Measurements from ENCODE around the gene PROM1.

The PROM1 gene

DNA sequence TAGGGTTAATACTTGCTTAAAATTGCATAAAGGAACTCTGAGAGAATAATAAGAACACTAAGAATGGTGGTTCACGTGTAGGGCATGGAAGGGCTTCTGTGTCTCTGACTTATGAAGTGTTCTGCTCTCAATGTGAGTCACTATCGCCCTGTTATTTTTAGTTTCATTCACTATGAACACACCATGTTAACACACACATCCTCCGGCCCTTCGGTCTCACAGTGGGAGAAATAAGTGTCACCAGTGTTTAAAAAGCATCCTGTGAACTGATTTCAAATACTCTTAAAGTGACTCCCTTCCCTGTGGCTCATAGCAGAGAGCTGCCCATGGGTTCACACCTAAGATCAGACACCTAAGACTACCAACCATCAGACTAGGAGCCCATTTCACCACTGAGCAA, 87.0 kb downstream of the PROM1 start:
- no peak overlapping the region for H3K27ac ChIP-seq
- no peak for DNase-seq (ENCODE audit: low read depth, low spot score)

- DNase-seq (ENCODE audit: low read depth, low spot score) = no peak
- H3K27ac ChIP-seq = no peak overlapping the region
Observed at GRCh38 chr4:15995826-15996225, 88.0 kb downstream of the PROM1 start.

- H3K27ac ChIP-seq = no peak overlapping the region
- DNase-seq (ENCODE audit: low read depth, low spot score) = no peak
Observed at GRCh38 chr4:15992167-15992485, 91.7 kb downstream of the PROM1 start.

- no peak overlapping the region for H3K27ac ChIP-seq
- no peak for DNase-seq (ENCODE audit: low read depth, low spot score)
Observed at GRCh38 chr4:15990570-15991285, 93.1 kb downstream of the PROM1 start.

DNA sequence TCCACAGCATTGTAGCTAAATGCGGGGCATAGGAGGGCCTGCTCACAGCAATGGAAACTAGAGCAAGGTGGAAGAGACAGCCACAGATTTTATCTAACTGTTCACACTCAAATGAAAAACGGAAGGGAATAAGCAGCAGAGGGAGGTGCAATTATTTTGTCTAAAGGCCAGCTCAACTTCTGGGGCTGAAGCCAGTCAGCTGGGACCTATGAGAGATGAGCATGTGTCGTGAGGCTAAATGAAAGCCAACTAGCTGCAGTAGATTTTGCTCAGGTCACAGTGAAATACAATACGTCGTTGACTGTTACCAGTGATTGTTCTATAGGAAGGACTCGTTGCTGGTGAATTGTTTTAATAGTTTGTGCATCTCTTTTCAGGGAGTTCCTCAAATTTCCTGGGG, 94.4 kb downstream of the PROM1 start:
- no peak for DNase-seq (ENCODE audit: low read depth, low spot score)
- H3K27ac ChIP-seq = no peak overlapping the region

DNA sequence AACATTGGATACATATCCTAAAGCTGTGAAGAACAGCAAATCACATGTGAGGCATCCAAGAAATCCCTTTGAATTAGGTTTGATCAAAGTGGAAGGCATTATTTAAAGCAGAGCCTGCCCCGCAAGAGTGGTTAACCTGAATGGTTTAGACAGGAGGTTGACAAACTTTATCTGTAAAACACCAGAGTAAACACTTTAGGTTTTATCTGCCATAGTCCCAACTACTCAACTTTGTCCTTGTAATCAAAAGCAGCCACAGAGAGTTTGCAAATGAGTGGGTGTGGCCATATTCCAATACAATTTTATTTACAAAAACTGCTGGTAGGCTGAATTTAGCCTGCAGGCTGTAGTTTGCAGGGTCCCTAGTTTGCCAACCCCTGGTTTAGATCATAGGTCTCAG, 95.6 kb downstream of the PROM1 start:
- H3K27ac ChIP-seq = no peak overlapping the region
- DNase-seq (ENCODE audit: low read depth, low spot score) = no peak

- no peak overlapping the region for H3K27ac ChIP-seq
- no peak for DNase-seq (ENCODE audit: low read depth, low spot score)
Observed at GRCh38 chr4:15986907-15987306, 96.9 kb downstream of the PROM1 start.

DNA sequence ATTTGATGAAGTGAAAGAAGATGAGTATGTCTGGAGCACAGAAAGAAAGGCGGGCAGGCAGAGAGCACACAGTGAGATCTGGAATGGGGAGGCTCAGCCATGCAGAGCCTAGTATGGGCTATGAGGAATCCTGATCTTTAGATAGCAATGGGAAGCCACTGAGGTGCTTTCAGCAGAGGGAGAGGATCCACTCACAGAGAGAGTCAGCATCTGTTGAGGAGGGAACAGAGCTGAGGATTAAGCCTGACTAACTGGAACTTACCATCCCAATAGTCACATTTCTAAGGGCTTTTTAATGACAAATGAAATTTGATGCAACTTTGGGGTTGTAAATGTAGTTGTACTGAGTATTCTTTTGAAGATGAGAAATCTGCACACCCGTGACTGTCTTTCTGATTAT, 100.2 kb downstream of the PROM1 start:
- H3K27ac ChIP-seq = no peak overlapping the region
- no peak for DNase-seq (ENCODE audit: low read depth, low spot score)

DNA sequence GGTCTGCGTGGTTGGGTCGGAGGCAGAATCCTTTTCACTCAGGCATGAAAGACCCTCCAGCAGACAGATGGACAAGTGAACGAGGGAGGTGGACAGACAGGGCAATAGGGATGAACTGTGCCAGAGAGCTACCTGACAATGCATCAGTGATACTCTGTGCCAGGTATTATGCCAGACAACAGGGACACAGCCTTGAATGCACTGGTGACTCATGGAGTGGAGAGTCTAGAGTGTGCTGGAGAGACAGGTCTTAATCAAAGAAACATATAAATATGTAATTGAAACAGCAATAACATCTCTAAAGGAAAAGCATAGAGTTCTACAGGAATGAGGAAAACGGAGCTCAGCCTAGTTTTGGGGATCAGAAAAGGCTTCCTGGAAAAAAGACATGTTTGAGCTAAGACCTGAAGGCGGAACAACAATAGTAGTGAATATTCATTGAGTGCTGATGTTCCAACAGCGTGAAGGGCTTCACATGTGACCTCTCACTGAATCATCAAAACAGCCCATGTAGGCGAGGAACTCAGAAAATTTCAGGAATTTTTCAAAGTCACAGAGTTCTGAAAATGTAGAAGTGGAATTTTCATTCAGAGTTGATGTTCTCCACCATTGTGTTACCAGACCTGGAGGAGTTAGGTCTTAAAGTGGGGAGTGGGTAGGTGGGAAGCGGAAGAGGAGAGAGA, 100.8 kb downstream of the PROM1 start:
- no peak for DNase-seq (ENCODE audit: low read depth, low spot score)
- no peak overlapping the region for H3K27ac ChIP-seq

DNA sequence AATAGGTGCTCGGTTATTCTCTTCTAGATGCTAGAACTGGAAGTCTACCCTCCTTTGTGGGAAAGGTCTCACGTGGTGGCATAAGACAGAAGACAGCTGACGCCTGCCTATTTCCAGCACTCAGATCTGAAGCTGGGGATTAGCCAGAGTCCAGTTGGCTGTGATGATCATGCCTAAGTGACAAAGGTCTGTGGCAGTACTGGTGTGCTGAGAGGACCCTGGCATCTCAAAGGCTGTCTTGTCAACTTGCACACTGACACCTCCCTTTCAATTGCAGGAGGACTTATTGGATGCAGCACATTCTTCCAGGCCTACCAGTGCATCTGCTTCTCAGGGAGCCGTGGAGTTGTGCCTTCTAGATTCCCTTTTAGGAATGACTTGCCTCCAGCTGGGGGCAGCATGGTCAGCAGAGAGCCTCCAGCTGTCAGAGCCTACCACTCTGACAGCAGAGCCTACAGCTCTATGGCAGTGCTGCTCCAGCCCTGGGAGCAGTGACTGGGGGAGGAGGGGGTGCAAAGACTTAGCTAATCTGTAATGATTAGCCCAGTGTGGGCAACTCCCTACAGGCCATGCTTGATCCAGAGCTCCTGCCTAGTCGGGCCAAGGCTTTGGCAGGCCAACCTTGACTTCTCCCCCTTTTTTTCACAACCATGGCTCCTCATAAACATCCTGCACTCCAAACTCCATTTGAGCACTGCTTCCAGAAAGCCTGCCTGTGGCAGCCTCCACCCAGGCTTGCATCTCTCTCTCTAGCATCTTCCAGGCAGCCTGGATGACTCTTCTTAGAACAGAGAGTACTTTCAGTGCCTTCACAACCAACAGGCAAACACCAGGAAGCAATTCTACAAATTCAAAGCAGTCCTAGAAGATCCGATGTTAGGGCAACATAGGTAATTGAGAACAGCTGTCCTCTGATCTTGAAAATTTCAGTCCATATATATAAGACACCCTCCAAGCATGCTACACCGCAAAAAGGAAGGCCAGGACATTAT, 107.1 kb downstream of the PROM1 start:
- no peak for DNase-seq (ENCODE audit: low read depth, low spot score)
- H3K27ac ChIP-seq = no peak overlapping the region

- no peak overlapping the region for H3K27ac ChIP-seq
- no peak for DNase-seq (ENCODE audit: low read depth, low spot score)
Observed at GRCh38 chr4:15971068-15971801, 112.6 kb downstream of the PROM1 start.

- no peak for DNase-seq (ENCODE audit: low read depth, low spot score)
- H3K27ac ChIP-seq = no peak overlapping the region
Observed at GRCh38 chr4:15968551-15969300, 115.1 kb downstream of the PROM1 start.

DNA sequence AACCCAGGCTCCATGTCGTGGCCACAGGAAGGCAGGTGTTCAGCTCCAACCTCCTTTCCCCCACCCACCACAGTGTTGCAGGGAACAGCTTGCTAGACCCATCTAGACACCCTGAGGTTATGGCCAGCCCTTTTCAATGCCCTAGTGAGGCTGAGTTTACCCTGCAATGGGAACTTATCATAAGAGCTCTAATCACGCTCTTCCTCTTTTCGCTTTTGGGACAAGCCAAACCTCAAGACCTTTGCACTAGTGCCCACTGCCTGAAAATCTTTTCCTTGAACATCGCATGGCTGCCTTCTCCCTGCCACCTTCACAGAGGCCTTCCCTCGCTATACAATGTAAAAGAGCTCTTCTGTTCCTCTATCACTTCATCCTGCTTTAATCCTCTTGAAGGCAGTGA, 118.5 kb downstream of the PROM1 start:
- H3K27ac ChIP-seq = no peak overlapping the region
- DNase-seq (ENCODE audit: low read depth, low spot score) = no peak

GRCh38 chr4:15964159-15964558, 119.7 kb downstream of the PROM1 start:
- H3K27ac ChIP-seq = no peak overlapping the region
- DNase-seq (ENCODE audit: low read depth, low spot score) = no peak

- H3K27ac ChIP-seq = no peak overlapping the region
- DNase-seq (ENCODE audit: low read depth, low spot score) = no peak
Observed at GRCh38 chr4:15963576-15963975, 120.2 kb downstream of the PROM1 start.

DNA sequence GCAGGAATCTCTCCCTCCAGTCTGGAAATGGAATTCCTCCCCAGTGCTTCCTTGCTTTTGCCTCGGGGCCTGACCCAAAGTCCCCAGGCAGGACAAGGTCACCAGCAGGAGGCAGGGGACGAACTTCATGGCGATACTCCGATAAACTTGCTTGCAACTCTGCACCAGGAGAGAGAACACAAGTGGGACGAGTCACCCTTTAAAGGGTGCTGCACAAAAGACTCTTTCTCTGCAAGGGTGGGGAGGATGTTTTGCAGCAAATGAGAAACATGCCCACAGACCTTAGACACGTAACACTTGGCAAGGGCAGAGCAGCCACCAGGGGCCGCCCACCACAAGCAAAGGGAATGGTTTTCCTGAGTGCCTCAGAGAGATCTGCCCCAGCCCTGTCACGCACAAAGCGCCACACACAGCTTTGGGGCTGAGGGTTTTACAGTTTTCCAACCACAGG, 120.8 kb downstream of the PROM1 start, which contains the start of gene FGFBP2:
FGFBP2 (minus strand) TSS at position 175 of the 451 bp plus-strand sequence; CDS start at position 129, 46 bp downstream.
- H3K27ac ChIP-seq = no peak within 1 kb of the TSS
- no peak for DNase-seq (ENCODE audit: low read depth, low spot score)

GRCh38 chr4:15961781-15962510, 121.9 kb downstream of the PROM1 start:
- no peak for DNase-seq (ENCODE audit: low read depth, low spot score)
- no peak overlapping the region for H3K27ac ChIP-seq

DNA sequence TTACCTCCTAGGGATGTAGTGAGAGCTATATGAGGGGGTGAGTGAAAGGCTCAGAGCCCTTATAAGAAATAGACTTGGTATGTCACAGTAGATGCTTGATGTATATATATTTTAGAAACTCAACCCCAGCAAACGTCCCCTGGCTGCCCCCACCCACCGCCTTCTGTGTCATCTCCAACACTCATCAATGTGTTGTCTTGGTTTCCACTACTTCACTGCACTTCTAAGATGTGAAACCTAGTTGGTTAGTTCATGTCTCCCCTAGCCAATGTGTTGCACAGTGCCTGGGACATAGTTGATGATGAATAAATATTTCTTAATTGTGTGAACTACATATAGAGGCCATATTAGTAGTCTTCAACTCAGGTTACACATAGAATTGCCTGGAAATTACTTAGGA, 125.3 kb downstream of the PROM1 start:
- H3K27ac ChIP-seq = no peak overlapping the region
- DNase-seq (ENCODE audit: low read depth, low spot score) = no peak

Measured in epithelial cell of prostate (primary cell).